GM12891 (cell line): ENCODE data around the gene SCP2.

Experiments
- DNase-seq: peaks from one replicate; pipeline ENCODE4 v3.0.0; 2011; ENCODE audit warnings: low spot score; ENCODE audit not compliant: insufficient read length
- FAIRE-seq: peaks from 2 replicates; lab custom pipeline; 2011; peaks lifted over from hg19 to GRCh38; lab: Jason Lieb, UNC
- PAX5 ChIP-seq: IDR thresholded peaks from 2 replicates; pipeline ENCODE4 v1.6.1; 2011; ENCODE audit warnings: low read length, moderate library complexity, mild to moderate bottlenecking; ENCODE audit not compliant: insufficient read depth, severe bottlenecking
- POLR2A ChIP-seq: IDR thresholded peaks from 2 replicates; pipeline ENCODE4 v1.6.1; 2011; ENCODE audit warnings: low read depth, low read length, control low read depth
- POLR2AphosphoS5 ChIP-seq: IDR thresholded peaks from 2 replicates; pipeline ENCODE4 v1.6.1; 2011; ENCODE audit warnings: low read depth, low read length, control low read depth
- POU2F2 ChIP-seq: IDR thresholded peaks from 2 replicates; pipeline ENCODE4 v1.6.1; 2011; ENCODE audit warnings: low read depth, mild to moderate bottlenecking, control low read depth, low read length, moderate library complexity
- SPI1 ChIP-seq: IDR thresholded peaks from 2 replicates; pipeline ENCODE4 v1.6.1; 2011; ENCODE audit warnings: low read depth, low read length, control low read depth
- TAF1 ChIP-seq: IDR thresholded peaks from 2 replicates; pipeline ENCODE4 v1.6.1; 2011; ENCODE audit warnings: low read depth, low read length, control low read depth

The SCP2 gene

GRCh38 chr1:53071915-53072314, 144.8 kb downstream of the SCP2 start:
- FAIRE-seq: no peak

DNA sequence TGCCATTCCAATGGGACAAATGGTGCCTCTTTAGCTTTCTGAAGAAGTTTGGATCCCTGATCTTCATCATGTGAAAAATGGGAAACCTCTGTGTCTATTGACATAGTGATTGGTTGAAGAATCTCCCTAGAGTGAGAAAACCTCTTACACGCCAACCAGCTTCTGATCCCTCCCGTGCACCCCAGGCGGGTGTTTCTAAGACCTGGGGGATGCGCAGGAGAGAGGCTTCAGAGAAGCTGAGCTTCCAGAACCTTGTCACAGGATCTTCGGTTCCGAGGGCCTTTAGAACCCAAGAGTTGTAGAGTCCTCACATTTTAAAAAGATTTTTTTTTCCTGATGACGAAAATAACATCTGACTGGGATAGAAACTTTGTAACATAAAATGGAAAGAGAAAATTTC, 146.2 kb downstream of the SCP2 start:
- DNase-seq (no peak), FAIRE-seq (no peak)
- TF ChIP-seq PAX5 (no peak), POLR2AphosphoS5 (no peak), POU2F2 (no peak), POLR2A (no peak), SPI1 (no peak), TAF1 (no peak)

More at GRCh38 chr1:53071915-53072314, 144.8 kb downstream of the SCP2 start:
- DNase-seq: no peak
- no peak for TF ChIP-seq TAF1
- no peak for TF ChIP-seq POLR2A
- no peak for TF ChIP-seq PAX5
- TF ChIP-seq SPI1: no peak
- TF ChIP-seq POLR2AphosphoS5: no peak
- no peak for TF ChIP-seq POU2F2

GRCh38 chr1:53073868-53074311, 146.8 kb downstream of the SCP2 start:
- DNase-seq (no peak), FAIRE-seq (no peak)
- TF ChIP-seq TAF1 (no peak), POLR2AphosphoS5 (no peak), PAX5 (no peak), POLR2A (no peak), SPI1 (no peak), POU2F2 (no peak)

GRCh38 chr1:53074313-53075154, 147.5 kb downstream of the SCP2 start:
- no peak for DNase-seq
- TF ChIP-seq TAF1 (no peak), POLR2A (no peak), SPI1 (no peak), POLR2AphosphoS5 (no peak), POU2F2 (no peak), PAX5 (no peak)
- no peak for FAIRE-seq

GRCh38 chr1:53075206-53075605, 148.1 kb downstream of the SCP2 start:
- TF ChIP-seq POU2F2: no peak
- TF ChIP-seq SPI1: no peak
- no peak for TF ChIP-seq TAF1
- no peak for TF ChIP-seq PAX5
- TF ChIP-seq POLR2AphosphoS5: no peak
- no peak for TF ChIP-seq POLR2A
- DNase-seq (no peak), FAIRE-seq (no peak)

- no peak for TF ChIP-seq PAX5
- no peak for TF ChIP-seq POU2F2
- TF ChIP-seq SPI1: no peak
- TF ChIP-seq TAF1: no peak
- no peak for TF ChIP-seq POLR2AphosphoS5
- no peak for TF ChIP-seq POLR2A
- DNase-seq (no peak), FAIRE-seq (no peak)
Measured at GRCh38 chr1:53075761-53076163, 148.7 kb downstream of the SCP2 start.

- FAIRE-seq (no peak), DNase-seq (no peak)
- no peak for TF ChIP-seq POLR2A
- no peak for TF ChIP-seq POU2F2
- no peak for TF ChIP-seq SPI1
- no peak for TF ChIP-seq PAX5
- no peak for TF ChIP-seq POLR2AphosphoS5
- no peak for TF ChIP-seq TAF1
Measured at GRCh38 chr1:53076165-53076564, 149.1 kb downstream of the SCP2 start.

DNA sequence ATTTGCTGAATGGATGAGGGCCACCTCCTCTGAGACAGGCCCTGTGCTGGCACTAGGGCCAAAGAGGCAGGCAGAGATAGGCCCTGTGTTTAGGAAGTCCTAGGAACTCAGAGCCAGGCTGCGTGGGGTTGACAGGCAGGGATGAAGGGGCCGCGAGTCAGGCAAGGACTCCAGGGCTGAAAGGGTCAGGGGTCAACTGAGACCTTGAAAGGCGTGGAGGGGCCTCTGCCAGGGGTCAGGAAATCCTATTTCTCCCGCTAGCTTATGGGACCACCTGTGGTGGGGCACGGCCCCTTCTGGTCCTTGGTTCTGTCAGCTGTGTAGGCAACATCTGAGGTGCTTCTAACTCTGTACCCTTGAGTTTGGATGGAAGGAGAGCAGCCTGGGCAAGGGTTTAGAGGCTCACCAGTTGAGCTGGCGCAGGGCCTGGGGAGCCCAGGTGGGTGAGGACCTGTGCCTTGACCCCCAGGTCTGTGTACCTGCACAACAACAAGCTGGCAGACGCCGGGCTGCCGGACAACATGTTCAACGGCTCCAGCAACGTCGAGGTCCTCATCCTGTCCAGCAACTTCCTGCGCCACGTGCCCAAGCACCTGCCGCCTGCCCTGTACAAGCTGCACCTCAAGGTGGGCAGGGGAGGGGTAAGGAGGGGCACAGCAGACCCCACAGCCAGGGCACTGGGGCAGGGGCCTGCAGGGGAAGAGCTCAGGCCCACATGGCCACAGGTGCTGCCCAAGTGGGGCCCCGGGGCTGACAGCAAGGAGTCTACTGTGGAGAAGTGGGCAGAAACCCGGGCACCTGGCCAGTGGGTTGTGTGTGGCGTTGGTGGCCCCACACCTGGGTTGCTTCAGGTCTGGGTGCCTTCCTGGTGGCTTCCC, 149.9 kb downstream of the SCP2 start:
- FAIRE-seq: no peak
- no peak for TF ChIP-seq TAF1
- TF ChIP-seq SPI1: no peak
- no peak for TF ChIP-seq POU2F2
- TF ChIP-seq POLR2AphosphoS5: no peak
- TF ChIP-seq PAX5: no peak
- no peak for TF ChIP-seq POLR2A
- DNase-seq: no peak
